Coronary artery (tissue), 2 donors: Measurements from ENCODE around the gene CCDC68.

Experiments
- DNase-seq: peaks from one replicate; pipeline ENCODE4 v3.0.0-alpha.2; 2017; ENCODE audit warnings: low spot score
- H3K27ac ChIP-seq, 2 donors: fragments of 200-600 bp; sonication (generic); one replicate each; pipeline ENCODE4 v1.5.1; 2016 to 2019
- H3K4me3 ChIP-seq: fragments of 200-600 bp; sonication (generic); 2 replicates; pipeline ENCODE4 v1.5.1; 2016; ENCODE audit warnings: mild to moderate bottlenecking, moderate library complexity
- CTCF ChIP-seq: fragments of 200-600 bp; sonication (generic); IDR thresholded peaks from one replicate; pipeline ENCODE4 v1.5.1; 2019; ENCODE audit warnings: antibody characterized with exemption

The CCDC68 gene

DNA sequence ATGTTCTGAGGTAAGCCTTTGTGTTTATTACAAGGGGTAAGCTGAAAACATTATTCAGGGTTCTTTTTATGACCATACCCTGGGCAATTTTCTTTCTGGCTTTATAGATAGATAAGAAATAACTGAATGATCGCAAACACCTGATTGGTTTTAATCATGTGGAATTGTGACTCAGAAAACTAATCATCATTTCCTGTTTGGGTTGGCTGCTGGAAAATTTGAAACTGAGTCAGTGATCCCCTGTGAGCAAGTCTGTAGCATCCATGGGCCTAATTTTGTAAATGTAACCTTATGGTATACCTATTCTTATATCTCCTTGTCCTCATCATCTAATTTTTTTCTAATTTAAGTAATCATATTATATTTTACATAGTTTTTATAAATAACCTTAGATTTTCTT, 34.3 kb downstream of the CCDC68 start:
- no peak overlapping the region for H3K27ac ChIP-seq
- H3K4me3 ChIP-seq = no peak overlapping the region
- DNase-seq = no peak
- TF ChIP-seq CTCF = no peak

DNA sequence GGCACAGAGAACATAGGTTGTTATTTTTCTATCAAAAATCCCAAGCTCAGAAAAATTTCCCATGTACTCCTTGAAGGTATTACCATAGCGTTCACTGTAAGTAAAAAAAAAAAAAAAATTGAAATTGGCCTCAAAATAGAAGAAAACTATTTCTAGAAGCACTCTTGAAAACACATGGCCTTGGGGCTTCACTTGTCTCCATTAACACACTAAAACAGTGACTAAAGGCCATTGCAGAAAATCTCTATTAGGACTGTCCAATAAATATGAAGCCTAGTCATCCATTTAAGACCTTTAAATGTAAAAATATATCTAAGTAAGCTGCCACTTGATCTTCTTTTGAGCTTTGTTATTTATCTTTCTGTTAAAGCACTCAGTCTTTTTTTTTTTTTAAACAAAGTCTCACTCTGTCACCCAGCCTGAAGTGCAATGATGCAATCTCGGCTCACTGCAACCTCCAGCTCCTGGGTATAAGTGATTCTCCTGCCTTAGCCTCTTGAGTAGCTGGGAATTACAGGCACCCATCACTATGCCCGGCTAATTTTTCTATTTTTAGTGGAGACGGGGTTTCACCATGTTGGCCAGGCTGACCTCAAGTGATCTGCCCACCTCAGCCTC, 35.8 kb downstream of the CCDC68 start:
- no peak for TF ChIP-seq CTCF
- Histone ChIP-seq H3K4me3 (no peak overlapping the region), H3K27ac (no peak overlapping the region)
- no peak for DNase-seq

DNA sequence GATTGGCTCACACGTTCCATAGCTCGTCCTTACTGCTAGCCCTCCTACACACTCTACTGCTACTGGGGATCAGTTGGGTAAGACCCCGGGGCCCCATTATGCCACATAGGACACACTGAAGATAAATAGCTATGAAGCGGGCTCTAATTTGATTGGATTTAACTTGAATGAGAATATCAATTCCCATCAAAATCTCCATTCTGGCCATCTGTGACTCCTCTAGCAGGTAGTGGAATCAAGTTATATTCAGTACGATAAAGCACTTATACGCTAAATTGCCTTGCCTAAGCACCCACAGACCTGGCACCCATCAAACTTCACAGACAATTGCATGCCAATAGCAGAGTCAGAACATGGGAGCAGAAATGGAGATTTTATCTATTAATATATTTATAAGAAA, 39.8 kb downstream of the CCDC68 start:
- no peak for DNase-seq
- Histone ChIP-seq H3K4me3 (no peak overlapping the region), H3K27ac (no peak overlapping the region)
- no peak for TF ChIP-seq CTCF

GRCh38 chr18:54918060-54918459, 41.2 kb downstream of the CCDC68 start:
- Histone ChIP-seq H3K27ac (no peak overlapping the region), H3K4me3 (no peak overlapping the region)
- TF ChIP-seq CTCF = no peak
- DNase-seq = no peak

GRCh38 chr18:54916507-54916906, 42.8 kb downstream of the CCDC68 start:
- no peak for DNase-seq
- TF ChIP-seq CTCF = no peak
- H3K27ac ChIP-seq = no peak overlapping the region
- no peak overlapping the region for H3K4me3 ChIP-seq

DNA sequence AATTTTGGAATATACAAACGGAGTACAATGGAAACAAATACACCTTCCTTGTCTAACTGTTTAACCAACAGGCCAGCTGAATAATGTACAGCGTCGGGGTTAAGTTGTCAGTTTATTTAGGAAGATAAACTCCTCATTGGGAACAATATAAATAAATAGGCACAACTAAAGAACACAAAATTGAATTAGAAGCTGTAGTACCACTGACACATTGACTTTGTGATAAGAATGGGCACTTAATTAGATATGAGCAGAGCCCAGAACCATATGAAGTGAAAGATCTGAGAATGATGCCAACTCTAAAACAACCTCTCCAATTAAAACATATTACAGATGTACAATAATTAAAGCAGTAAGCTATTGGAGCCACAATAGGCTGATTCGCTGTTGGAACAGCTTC, 44.4 kb downstream of the CCDC68 start:
- Histone ChIP-seq H3K27ac (no peak overlapping the region), H3K4me3 (no peak overlapping the region)
- DNase-seq = no peak
- TF ChIP-seq CTCF = no peak

- TF ChIP-seq CTCF = no peak
- no peak for DNase-seq
- Histone ChIP-seq H3K4me3 (no peak overlapping the region), H3K27ac (no peak overlapping the region)
These were observed 47.7 kb downstream of the CCDC68 start for GRCh38 chr18:54911551-54911950.
